ENCODE data around the gene SLC15A2.
"Not testable (repeated sequence)": the region's sequence is repeated elsewhere in the genome, so short reads cannot be mapped to it uniquely, and the experiment has no call there.

Gene SLC15A2

GRCh38 chr3:121926380-121926779 lies 32.2 kb downstream of the SLC15A2 start:
- DNase-seq: no peak

GRCh38 chr3:121938141-121938855 lies 44.1 kb downstream of the SLC15A2 start:
- not testable (repeated sequence) for DNase-seq

DNA sequence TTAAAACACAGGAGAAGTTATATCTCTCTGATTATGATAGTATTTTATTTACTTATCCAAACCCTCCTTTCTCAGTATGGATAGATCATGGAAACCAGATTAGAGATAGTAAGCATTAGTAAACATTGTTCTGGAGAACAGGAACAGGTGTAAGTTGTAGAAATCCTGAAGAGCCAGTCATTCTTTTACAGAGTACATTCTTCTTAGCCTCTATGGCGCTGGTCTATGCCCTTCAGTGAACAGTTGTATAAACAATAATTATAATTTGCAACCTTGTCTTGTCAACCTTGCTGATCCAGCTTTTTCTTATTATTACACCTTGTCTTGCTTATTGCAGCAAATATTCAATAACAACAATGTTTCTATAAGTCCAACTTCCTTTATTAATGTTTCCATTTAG lies 47.4 kb downstream of the SLC15A2 start:
- DNase-seq: no peak

DNA sequence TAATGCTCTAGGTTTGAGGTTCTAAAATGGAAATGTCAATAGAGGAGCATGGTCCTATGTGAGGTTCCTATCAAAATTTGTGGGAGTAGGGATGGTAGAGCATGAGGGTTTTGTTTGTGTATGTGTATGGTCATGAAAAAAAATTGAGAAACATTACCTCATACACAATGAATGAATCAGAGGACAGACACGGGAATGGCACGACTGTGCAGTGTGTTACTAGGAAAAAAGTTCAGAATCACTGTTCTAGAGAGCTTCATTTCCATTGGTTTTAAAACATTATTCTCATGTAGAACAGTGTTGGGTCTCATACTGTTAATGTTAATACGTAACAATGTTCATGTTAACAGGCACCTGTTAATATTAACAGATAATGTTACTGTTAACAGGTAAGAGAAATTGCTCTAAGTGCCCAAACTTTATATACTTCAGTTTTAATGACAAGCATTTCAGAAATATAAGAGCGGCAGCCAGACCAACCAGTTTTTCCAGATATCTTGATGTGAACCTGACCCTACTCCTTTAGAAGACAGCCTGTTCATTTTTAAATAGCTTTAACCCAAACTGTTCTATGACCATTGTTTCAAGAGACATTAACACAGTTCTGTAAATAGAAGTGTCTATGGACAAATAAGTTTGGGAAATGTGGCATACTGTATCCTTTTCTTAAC lies 48.0 kb downstream of the SLC15A2 start:
- no peak for DNase-seq

DNA sequence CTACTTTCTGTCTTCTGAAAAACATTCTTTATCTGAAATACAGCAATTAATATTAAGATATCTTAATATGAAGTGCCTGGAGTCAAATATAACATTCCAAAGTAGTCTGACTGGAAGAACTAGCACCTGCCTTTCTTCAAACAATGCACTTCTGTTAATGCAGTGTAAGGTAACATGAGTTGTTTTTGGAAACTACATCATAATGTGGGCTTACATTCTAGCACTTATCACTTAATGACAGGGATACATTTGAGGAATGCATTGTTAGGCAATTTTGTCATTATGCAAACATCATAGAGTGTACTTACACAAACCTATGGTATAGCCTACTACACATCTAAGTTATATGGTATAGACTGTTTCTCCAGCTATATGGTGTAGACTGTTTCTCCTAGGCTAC lies 49.2 kb downstream of the SLC15A2 start:
- no peak for DNase-seq

DNA sequence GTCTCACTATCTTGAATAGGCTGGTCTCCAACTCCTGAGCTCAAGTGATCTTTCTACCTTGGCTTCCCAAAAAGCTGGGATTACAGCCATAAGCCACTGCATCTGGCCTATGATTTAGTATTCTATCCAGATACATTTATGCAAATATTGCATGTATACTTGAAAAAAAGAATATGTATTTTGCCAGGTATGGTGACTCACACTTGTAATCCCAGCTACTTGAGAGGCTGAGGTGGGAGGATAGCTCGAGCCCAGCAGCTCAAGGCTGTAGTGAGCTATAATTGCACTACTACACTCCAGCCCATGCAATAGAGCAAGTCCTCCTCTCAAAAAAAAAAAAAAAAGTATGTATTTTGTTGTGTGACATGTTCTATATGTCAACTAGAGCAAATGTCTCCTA lies 54.4 kb downstream of the SLC15A2 start:
- no peak for DNase-seq

DNA sequence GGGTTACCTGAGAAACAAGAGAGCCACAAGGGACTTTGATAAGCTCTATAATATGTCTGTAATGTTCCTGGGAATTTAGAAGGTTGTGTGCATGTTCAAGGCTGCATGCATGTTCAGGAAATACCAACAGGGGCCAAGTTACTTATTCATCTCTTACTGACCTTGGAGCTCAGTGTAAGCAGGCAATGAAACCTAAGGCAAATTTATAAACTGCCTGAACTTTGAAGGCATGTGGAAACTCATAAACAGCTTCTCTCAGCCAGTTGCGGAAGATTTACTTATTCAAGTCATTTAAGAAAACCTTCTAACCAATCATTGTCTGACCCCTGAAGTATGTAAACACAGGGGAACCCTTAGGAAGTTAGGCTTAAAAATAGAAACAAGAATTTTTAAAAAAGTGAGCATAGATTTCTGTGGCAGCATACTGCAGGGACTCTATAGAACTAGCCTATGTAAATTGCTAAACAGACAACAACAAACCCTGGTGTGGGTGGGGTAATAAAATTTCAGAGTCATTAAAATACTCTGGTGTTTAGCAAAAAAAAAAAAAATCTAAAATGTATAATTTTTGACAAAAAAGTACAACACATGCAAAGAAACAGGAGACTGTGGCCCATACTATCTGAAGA lies 57.2 kb downstream of the SLC15A2 start:
- no peak for DNase-seq

- DNase-seq: no peak
Observed at GRCh38 chr3:121956363-121956762, 62.2 kb downstream of the SLC15A2 start.

GRCh38 chr3:121957674-121958415 lies 63.6 kb downstream of the SLC15A2 start:
- no peak for DNase-seq

GRCh38 chr3:121958801-121959200 lies 64.6 kb downstream of the SLC15A2 start:
- no peak for DNase-seq

DNA sequence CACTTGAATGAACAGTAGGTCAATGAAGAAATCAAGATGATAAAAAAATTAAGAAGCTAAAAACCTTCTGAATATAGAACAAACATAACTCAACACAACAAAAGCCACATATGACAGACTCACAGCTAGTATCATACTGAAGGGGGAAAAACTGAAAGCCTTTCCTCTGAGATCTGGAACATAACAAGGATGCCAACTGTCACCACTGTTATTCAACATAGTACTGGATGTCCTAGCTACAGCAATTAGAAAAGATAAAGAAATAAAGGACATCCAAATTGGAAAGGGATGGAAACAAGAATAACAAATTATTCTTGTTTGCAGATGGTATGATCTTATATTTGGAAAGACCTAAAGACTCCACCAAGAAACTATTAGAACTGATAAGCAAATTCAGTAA lies 67.1 kb downstream of the SLC15A2 start:
- DNase-seq: no peak

DNA sequence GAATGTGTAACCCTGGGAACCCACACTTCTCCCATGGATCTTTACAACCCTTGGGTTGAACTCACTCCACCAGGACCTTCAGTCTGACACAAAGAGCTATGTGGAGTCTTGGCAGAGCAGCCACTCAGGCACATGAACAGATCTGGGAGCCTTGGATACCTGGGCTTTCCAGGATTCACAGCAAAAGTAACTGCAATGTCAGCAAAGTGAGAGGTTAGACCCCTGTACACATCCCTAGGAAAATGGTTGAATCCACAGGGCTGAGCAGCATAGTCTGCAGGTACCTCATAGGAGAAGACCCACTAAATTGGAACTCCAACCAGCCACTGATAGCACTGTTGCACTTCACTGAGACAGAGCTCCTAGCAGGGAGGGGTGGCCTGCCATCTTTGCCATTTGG lies 68.2 kb downstream of the SLC15A2 start:
- no peak for DNase-seq

GRCh38 chr3:121963608-121964007 lies 69.4 kb downstream of the SLC15A2 start:
- DNase-seq: no peak

GRCh38 chr3:121969631-121970030 lies 75.4 kb downstream of the SLC15A2 start:
- no peak for DNase-seq

- DNase-seq: no peak
Observed at GRCh38 chr3:121970047-121970446, 75.8 kb downstream of the SLC15A2 start.

- DNase-seq: no peak
Observed at GRCh38 chr3:121974601-121975111, 80.5 kb downstream of the SLC15A2 start.

GRCh38 chr3:121975702-121976302 lies 81.6 kb downstream of the SLC15A2 start:
- no peak for DNase-seq

- no peak for DNase-seq
Observed at GRCh38 chr3:121976727-121977126, 82.5 kb downstream of the SLC15A2 start.

DNA sequence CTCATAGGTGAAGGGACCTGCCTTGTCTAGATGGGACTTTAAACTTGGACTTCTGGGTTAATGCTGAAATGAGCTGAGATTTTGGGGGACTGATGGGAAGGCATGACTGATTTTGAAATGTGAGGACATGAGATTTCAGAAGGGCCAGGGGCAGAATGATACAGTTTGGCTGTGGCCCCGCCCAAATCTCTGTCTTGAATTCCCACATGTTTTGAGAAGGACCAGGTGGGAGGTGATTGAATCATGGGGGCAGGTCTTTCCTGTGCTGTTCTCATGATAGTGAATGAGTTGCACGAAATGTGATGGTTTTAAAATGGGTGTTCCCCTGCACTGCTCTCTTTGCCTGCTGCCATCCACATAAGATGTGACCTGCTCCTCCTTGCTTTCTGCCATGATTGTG lies 85.0 kb downstream of the SLC15A2 start:
- DNase-seq: no peak

- DNase-seq: no peak
Observed at GRCh38 chr3:121979734-121980449, 85.7 kb downstream of the SLC15A2 start.

- no peak for DNase-seq
Observed at GRCh38 chr3:121980450-121980796, 86.2 kb downstream of the SLC15A2 start.

DNA sequence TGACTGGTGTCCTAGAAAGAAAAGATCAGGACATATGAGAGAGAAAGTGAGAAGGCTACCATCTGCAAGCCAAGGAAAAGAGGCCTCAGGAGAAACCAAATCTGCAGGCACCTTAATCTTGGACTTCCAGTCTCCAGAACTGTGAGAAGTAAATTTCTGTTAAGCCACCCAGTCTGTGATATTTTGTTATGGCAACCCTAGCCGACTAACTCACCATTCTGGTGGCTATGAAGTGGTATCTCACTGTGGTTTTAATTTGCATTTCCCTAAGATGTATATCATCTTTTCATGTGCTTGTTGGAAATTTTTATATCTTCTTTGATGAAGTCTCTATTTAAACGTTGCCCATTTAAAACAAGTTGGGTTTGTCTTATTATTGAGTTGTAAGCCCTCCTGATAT lies 87.3 kb downstream of the SLC15A2 start:
- no peak for DNase-seq

Data from DMS 273 treated with DMSO at 0.1 percent for 48 hours (cell line).